ENCODE data around the gene RPTOR.

GRCh38 chr17:80879723-80880647 lies 335.3 kb downstream of the RPTOR start:
- TF ChIP-seq POLR2A (IDR thresholded peaks at IDR 0.05; ENCODE audit: low read depth, low read length) (no peak), POLR2AphosphoS5 (IDR thresholded peaks at IDR 0.05; ENCODE audit: low read depth, low read length) (no peak), TAF1 (IDR thresholded peaks at IDR 0.05; ENCODE audit: low read depth, low read length) (no peak), PAX5 (IDR thresholded peaks at IDR 0.05; ENCODE audit: insufficient read depth, low read length, severe bottlenecking) (no peak)

Measured in GM12891 (cell line).